ENCODE results near the gene LCT.
A peak's percentile ranks its signal among the peaks of the same experiment; 100 is the strongest.

Gene LCT

GRCh38 chr2:135742325-135742757 is 94.6 kb downstream of the LCT start:
- DNase-seq (ENCODE audit: low read depth, low spot score), result no peak

- DNase-seq (ENCODE audit: low read depth, low spot score), result peak; percentile 98
Observed at GRCh38 chr2:135741395-135742324, 95.3 kb downstream of the LCT start, which contains the start of gene UBXN4. Gene UBXN4, plus strand, starts transcription at chr2:135741855. Its CDS starts 75 bp downstream, at chr2:135741930.

DNA sequence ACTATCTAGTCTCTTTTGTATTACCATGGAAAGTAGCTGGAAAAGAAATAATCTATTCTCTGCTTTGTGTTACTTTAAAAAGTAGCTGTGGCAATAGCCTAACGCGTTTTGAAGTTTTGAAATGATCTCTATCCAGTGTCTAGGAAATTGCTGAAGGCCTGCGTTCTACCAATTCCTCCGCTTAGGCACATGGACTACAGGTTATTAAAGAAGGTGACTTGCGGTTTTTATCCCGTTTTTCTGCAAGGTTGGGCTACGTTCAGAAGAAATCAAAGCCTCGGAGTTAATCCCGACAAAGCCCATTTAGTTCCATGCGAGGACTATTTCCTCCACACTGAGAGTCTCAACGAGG is 96.0 kb downstream of the LCT start:
- DNase-seq (ENCODE audit: low read depth, low spot score), result no peak

- no peak for DNase-seq (ENCODE audit: low read depth, low spot score)
Observed at GRCh38 chr2:135740206-135740605, 96.8 kb downstream of the LCT start.

All from iPS DF 19.7 (cell line).